Nephron (organoid): ENCODE data around the gene HACE1.

ENCODE experiments used
- H3K27ac Mint-ChIP-seq, 3 experiments: 2 replicates each; pipeline ENCODE4 v1.8.0; 2020; ENCODE audit warnings: mixed read lengths in 3 of 3, mild to moderate bottlenecking in 2 of 3, moderate library complexity in 1 of 3
- H3K27me3 Mint-ChIP-seq: 2 replicates; pipeline ENCODE4 v1.8.0; 2021; ENCODE audit warnings: low read depth, mild to moderate bottlenecking, moderate library complexity, mixed read lengths
- H3K36me3 Mint-ChIP-seq: 2 replicates; pipeline ENCODE4 v1.8.0; 2020; ENCODE audit warnings: low read depth, mixed read lengths
- H3K4me1 Mint-ChIP-seq: 2 replicates; pipeline ENCODE4 v1.8.0; 2020; ENCODE audit warnings: mixed read lengths
- H3K4me3 Mint-ChIP-seq, 3 experiments: 2 replicates each; pipeline ENCODE4 v1.8.0; 2020; ENCODE audit warnings: mild to moderate bottlenecking in 3 of 3, mixed read lengths in 3 of 3, moderate library complexity in 2 of 3
- H3K9me3 Mint-ChIP-seq: 2 replicates; pipeline ENCODE4 v1.8.0; 2020; ENCODE audit warnings: mixed read lengths
- CTCF ChIP-seq, 3 experiments: fragments of 200-600 bp; sonication (generic); IDR thresholded peaks; one replicate each; pipeline ENCODE4 v1.5.0; 2021; ENCODE audit warnings: antibody characterized with exemption in 3 of 3; ENCODE audit not compliant: unreplicated experiment in 3 of 3

The HACE1 gene

GRCh38 chr6:104692008-104692407, 167.7 kb downstream of the HACE1 start:
- H3K27ac Mint-ChIP-seq: no peak overlapping the region
- H3K9me3 Mint-ChIP-seq: peaks cover 3% of the 10 kb centered on the region
- H3K4me3 Mint-ChIP-seq: no peak overlapping the region
- peaks cover 4% of the 10 kb centered on the region for H3K36me3 Mint-ChIP-seq
- peaks cover 16% of the 10 kb centered on the region for H3K4me1 Mint-ChIP-seq
- TF ChIP-seq CTCF (IDR thresholded peaks at IDR 0.05; ENCODE audit: unreplicated experiment in 3 of 3): no peak
- H3K27me3 Mint-ChIP-seq: no peaks in the 10 kb centered on the region

GRCh38 chr6:104689551-104690205, 170.0 kb downstream of the HACE1 start:
- no peaks in the 10 kb centered on the region for H3K27me3 Mint-ChIP-seq
- peaks cover 21% of the 10 kb centered on the region for H3K4me1 Mint-ChIP-seq
- H3K9me3 Mint-ChIP-seq: peaks cover 3% of the 10 kb centered on the region
- no peak overlapping the region for H3K4me3 Mint-ChIP-seq
- TF ChIP-seq CTCF (IDR thresholded peaks at IDR 0.05; ENCODE audit: unreplicated experiment in 3 of 3): no peak
- H3K36me3 Mint-ChIP-seq: peaks cover 4% of the 10 kb centered on the region
- H3K27ac Mint-ChIP-seq: no peak overlapping the region

GRCh38 chr6:104688283-104688969, 171.3 kb downstream of the HACE1 start:
- H3K27ac Mint-ChIP-seq: peak overlapping the region; percentile 10 to 78 (median 25)
- no peak for TF ChIP-seq CTCF (IDR thresholded peaks at IDR 0.05; ENCODE audit: unreplicated experiment in 3 of 3)
- peaks cover 21% of the 10 kb centered on the region for H3K4me1 Mint-ChIP-seq
- peaks cover 4% of the 10 kb centered on the region for H3K36me3 Mint-ChIP-seq
- no peak overlapping the region for H3K4me3 Mint-ChIP-seq
- H3K27me3 Mint-ChIP-seq: no peaks in the 10 kb centered on the region
- peaks cover 3% of the 10 kb centered on the region for H3K9me3 Mint-ChIP-seq

GRCh38 chr6:104686550-104687175, 173.1 kb downstream of the HACE1 start:
- Mint-ChIP-seq H3K4me3 (peak overlapping the region in 1 of 3 experiments; percentile 4), H3K9me3 (peaks cover 3% of the 10 kb centered on the region), H3K36me3 (peaks cover 4% of the 10 kb centered on the region), H3K4me1 (peaks cover 21% of the 10 kb centered on the region), H3K27ac (peak overlapping the region; percentile 13 to 78 (median 26)), H3K27me3 (no peaks in the 10 kb centered on the region)
- no peak for TF ChIP-seq CTCF (IDR thresholded peaks at IDR 0.05; ENCODE audit: unreplicated experiment in 3 of 3)

- TF ChIP-seq CTCF (IDR thresholded peaks at IDR 0.05; ENCODE audit: unreplicated experiment in 3 of 3): no peak
- Mint-ChIP-seq H3K27me3 (no peaks in the 10 kb centered on the region), H3K36me3 (peaks cover 4% of the 10 kb centered on the region), H3K27ac (peak overlapping the region in 1 of 3 experiments; percentile 78), H3K4me1 (peaks cover 21% of the 10 kb centered on the region), H3K4me3 (no peak overlapping the region), H3K9me3 (peaks cover 3% of the 10 kb centered on the region)
Observed at GRCh38 chr6:104685871-104686549, 173.7 kb downstream of the HACE1 start.
